Measurements from ENCODE around the gene ABCB6. TPM values are rescaled to one million over a fixed set of nuclear protein-coding genes. Genes with fewer than 3 reads are reported as not detected.

The ABCB6 gene
- total and polyA plus RNA-seq, 2 of the 8 experiments (the other 6 are each of a cell fraction or from before 2014, with no cell fraction given), result 44.9 to 50.6 TPM

DNA sequence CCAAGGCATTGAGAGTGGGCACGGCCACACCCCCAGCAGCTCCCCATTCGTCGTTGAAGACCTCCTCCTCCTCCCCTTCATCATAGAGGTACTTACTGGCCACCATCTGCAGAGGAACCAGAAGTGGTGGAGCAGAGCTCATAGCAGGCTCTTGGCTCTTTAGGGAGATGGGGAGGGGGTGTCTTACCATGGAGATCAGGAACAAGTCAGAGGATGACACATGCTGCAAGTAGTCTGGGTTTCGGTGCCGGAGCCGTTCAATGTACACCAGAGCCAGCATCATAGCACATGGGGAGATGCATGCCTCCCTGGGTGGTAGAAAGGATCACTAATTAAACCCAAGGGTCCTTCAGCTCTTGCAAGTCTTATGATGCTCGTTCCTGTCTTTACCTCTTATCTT is 44.0 kb downstream of the ABCB6 start:
- Histone ChIP-seq H4K5ac (ENCODE audit: insufficient read length, low read depth, low read length) (no peak overlapping the region), H3K23ac (ENCODE audit: insufficient read length) (no peak overlapping the region), H3K27ac (ENCODE audit: low read depth, low read length) (no peak overlapping the region), H3K4me1 (replicated peaks in 1 of 4; ENCODE audit: control insufficient read depth in 3 of 4, insufficient read depth in 4 of 4, low read length in 3 of 4) (peaks cover 0 to 13% (median 6%) of the 10 kb centered on the region in 4 experiments; a peak in 6 of 7 replicates), H3K4me2 (ENCODE audit: insufficient read depth in 1 of 2, low read depth in 2 of 2, low read length in 2 of 2) (no peak overlapping the region; a peak in 1 of 4 replicates), H2BK20ac (ENCODE audit: low read length) (no peak overlapping the region), H4K20me1 (replicated peaks in 1 of 2; ENCODE audit: control insufficient read depth in 1 of 2, insufficient read depth in 2 of 2, low read length in 2 of 2) (peaks cover 0 to 4% of the 10 kb centered on the region in 2 experiments), H3K56ac (replicated peaks; ENCODE audit: insufficient read length, low read depth, low read length) (no peak overlapping the region), H3K79me1 (ENCODE audit: low read depth, low read length) (peaks cover 6% of the 10 kb centered on the region), H2AK5ac (ENCODE audit: low read depth, low read length) (no peak overlapping the region), H3K9me3 (ENCODE audit: insufficient read depth in 2 of 2, low read depth in 1 of 2, low read length in 1 of 2) (no peaks in the 10 kb centered on the region), H2BK5ac (ENCODE audit: low read depth, low read length) (no peak overlapping the region), H3K9ac (replicated peaks in 1 of 4; ENCODE audit: extremely low read depth in 1 of 4, low read depth in 3 of 4, low read length in 3 of 4) (no peak overlapping the region), H3K79me2 (ENCODE audit: control insufficient read depth in 1 of 2, insufficient read depth in 2 of 2, low read length in 2 of 2) (peaks cover 0 to 8% of the 10 kb centered on the region in 2 experiments; a peak in 1 of 4 replicates), H4K91ac (replicated peaks; ENCODE audit: insufficient read length, low read length) (no peak overlapping the region), H3K36me3 (ENCODE audit: control insufficient read depth in 2 of 4, insufficient read depth in 4 of 4, low read length in 3 of 4) (peaks cover 0 to 7% (median 3%) of the 10 kb centered on the region in 4 experiments; a peak in 3 of 8 replicates), H3K14ac (ENCODE audit: insufficient read length) (no peak overlapping the region), H2BK120ac (replicated peaks; ENCODE audit: low read depth, low read length) (no peak overlapping the region), H3K4me3 (ENCODE audit: extremely low read depth in 1 of 4, insufficient read depth in 2 of 4, low read depth in 3 of 4, low read length in 4 of 4) (no peak overlapping the region), H2BK12ac (ENCODE audit: low read depth, low read length) (no peak overlapping the region), H3K27me3 (replicated peaks in 1 of 4; ENCODE audit: control insufficient read depth in 3 of 4, extremely low read depth in 1 of 4, insufficient read depth in 3 of 4, low read length in 3 of 4) (no peaks in the 10 kb centered on the region), H3K4ac (replicated peaks; ENCODE audit: insufficient read length, low read depth, low read length) (no peak overlapping the region), H2AFZ (ENCODE audit: low read length) (no peak overlapping the region), H2BK15ac (ENCODE audit: low read length) (no peak overlapping the region), H3K18ac (ENCODE audit: extremely low read depth, low read length) (no peak overlapping the region), H3K23me2 (ENCODE audit: low read depth, low read length) (peaks cover 11% of the 10 kb centered on the region; the same call in 1 of the 2 replicates), H4K8ac (ENCODE audit: extremely low read depth, insufficient read depth, low read length) (no peak overlapping the region)
- no peak for TF ChIP-seq ASH2L (IDR thresholded peaks at IDR 0.05; ENCODE audit: low read length)
- TF ChIP-seq CTBP2 (IDR thresholded peaks at IDR 0.05; ENCODE audit: borderline replicate concordance, insufficient read depth, insufficient read length, low read length), result no peak
- no peak for TF ChIP-seq RAD21 (IDR thresholded peaks at IDR 0.05 in 1 of 2, conservative IDR thresholded peaks at IDR 0.05 in 1 of 2; ENCODE audit: low read depth in 2 of 2, low read length in 2 of 2)
- no peak for TF ChIP-seq SP4 (IDR thresholded peaks at IDR 0.05; ENCODE audit: low read length)
- no peak for TF ChIP-seq SP1 (IDR thresholded peaks at IDR 0.05; ENCODE audit: low read depth, low read length)
- TF ChIP-seq SP2 (IDR thresholded peaks at IDR 0.05; ENCODE audit: low read length), result no peak
- TF ChIP-seq, protein P1, sequence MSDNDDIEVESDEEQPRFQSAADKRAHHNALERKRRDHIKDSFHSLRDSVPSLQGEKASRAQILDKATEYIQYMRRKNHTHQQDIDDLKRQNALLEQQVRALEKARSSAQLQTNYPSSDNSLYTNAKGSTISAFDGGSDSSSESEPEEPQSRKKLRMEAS (IDR thresholded peaks at IDR 0.05), result no peak
- TF ChIP-seq FOSL1 (IDR thresholded peaks at IDR 0.05; ENCODE audit: insufficient read depth, low read depth, low read length), result no peak
- DNase-seq (ENCODE audit: low read depth in 1 of 2, low spot score in 2 of 2) (no peak), FAIRE-seq (no peak)
- ChIA-PET CTCF (ENCODE audit: partially characterized antibody) (interaction anchor here (0.9 to 8.3 kb wide), 8 partner anchors 12 to 120 kb away, joined by 3 to 71 read pairs (median 6); partner anchors contain the start of genes DNAJB2 and NHEJ1), POLR2A (ENCODE audit: partially characterized antibody) (interaction anchor here (1.0 to 2.8 kb wide), 3 partner anchors 10 to 105 kb away, joined by 3 to 9 read pairs (median 4); partner anchors contain the start of gene DNAJB2)
- 91% methylated on average over 6 of the region's 7 CpGs; no CpG with 5 or more reads in 1 of the 2 experiments for WGBS, 2 experiments (ENCODE audit: extremely low coverage in 1 of 2, insufficient coverage in 1 of 2, insufficient read length in 1 of 2, insufficient replicate concordance in 2 of 2, low coverage in 1 of 2, low lambda C conversion rate in 2 of 2, missing lambda C conversion rate in 1 of 2)

Data from H1 (cell line).